GM20000 (cell line): Measurements from ENCODE around the gene PTCD2.

Experiments
- DNase-seq: peaks from one replicate; pipeline ENCODE4 v3.0.0; 2012; ENCODE audit warnings: low spot score
- TF ChIP-seq, protein P1 (sequence below): IDR thresholded peaks from 2 replicates; pipeline ENCODE4 v1.5.1; 2012; ENCODE audit warnings: mild to moderate bottlenecking, control low read depth; ENCODE audit errors: extremely low read depth, missing control alignments

The PTCD2 gene

DNA sequence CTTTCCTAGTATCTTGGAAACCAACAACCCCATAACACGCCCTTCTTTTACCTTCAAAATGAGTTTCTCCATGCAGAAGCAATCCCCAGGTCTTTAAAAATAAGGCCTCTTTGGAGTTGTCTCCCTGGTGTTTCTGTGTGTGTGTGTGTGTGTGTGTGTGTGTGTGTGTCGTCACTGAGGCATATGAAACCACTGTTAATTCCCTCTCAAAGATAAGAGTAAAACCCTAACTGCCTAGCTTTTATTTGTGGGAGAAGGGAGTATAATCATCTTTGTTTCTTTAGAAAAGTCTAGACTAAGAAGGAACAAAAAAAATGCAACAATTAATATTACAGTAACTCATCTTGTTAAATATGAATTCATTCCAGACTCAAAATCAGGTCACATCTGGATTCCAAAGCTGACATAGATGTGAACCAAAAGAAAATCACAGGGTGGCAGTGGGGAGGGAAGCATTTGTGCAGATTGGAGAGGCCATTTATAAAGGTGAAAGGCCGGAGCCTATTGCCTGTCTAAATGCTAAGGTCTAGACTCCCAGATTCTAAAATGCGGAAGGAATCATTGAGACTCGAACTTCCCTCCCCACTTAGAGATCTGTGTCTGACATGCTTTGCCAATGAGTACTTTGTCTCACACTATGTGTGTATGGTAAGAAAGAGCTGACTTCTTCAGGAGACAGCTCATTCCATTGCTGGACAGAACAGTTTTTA is 95.6 kb downstream of the PTCD2 start:
- TF ChIP-seq, protein P1, sequence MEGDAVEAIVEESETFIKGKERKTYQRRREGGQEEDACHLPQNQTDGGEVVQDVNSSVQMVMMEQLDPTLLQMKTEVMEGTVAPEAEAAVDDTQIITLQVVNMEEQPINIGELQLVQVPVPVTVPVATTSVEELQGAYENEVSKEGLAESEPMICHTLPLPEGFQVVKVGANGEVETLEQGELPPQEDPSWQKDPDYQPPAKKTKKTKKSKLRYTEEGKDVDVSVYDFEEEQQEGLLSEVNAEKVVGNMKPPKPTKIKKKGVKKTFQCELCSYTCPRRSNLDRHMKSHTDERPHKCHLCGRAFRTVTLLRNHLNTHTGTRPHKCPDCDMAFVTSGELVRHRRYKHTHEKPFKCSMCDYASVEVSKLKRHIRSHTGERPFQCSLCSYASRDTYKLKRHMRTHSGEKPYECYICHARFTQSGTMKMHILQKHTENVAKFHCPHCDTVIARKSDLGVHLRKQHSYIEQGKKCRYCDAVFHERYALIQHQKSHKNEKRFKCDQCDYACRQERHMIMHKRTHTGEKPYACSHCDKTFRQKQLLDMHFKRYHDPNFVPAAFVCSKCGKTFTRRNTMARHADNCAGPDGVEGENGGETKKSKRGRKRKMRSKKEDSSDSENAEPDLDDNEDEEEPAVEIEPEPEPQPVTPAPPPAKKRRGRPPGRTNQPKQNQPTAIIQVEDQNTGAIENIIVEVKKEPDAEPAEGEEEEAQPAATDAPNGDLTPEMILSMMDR = no peak
- no peak for DNase-seq

DNA sequence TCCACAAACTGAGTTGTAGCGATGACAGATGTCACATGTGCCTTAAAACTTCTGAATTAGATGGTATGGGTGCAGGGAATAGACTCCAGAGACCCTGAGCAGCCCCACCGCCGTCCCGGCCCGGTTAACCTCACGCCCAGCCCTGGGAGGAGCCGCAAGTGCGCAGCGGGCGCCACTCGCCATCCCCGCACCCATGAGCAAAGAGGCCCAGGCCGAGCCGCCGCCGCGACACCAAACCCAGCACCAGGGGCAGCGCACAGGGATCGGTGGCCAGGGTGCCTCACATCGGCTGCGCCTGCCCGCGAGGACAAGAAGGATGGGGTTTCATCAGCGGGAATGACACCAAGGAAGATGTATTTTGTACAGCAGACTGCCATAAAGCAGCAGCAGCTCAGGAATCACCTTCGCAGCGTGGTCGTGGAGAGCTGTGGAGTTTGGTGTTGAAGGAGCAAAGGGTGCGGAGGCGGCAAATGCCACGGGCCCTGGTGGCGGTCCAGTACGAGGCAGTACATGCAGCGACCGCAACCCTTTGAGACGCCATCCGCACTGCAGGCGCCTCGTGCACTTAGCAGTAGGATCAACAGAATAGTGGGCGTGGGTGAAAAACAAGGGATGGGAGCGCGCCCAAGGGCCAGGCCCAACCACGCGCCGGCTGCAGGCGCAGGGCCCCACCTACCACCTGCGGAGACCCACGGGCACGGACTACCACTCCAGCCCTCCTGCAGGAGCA is 97.3 kb downstream of the PTCD2 start:
- TF ChIP-seq, protein P1 = no peak
- DNase-seq = no peak
